ENCODE results near the gene RPN2. TPM values are rescaled to one million over a fixed set of nuclear protein-coding genes. Genes with fewer than 3 reads are reported as not detected.
A peak's percentile ranks its signal among the peaks of the same experiment; 100 is the strongest.

Gene RPN2
- total and polyA plus RNA-seq, 2 of the 13 experiments (the other 11 are each of a cell fraction or from before 2014, with no cell fraction given), result 587 to 1,818 TPM

- TF ChIP-seq STAG1 (CRISPR knock-in tag; IDR thresholded peaks at IDR 0.05) (no peak), NR3C1 (CRISPR knock-in tag; IDR thresholded peaks at IDR 0.05) (no peak), POGZ (CRISPR knock-in tag; IDR thresholded peaks at IDR 0.05) (no peak), RERE (CRISPR knock-in tag; IDR thresholded peaks at IDR 0.05; ENCODE audit: low read depth) (no peak), RNF2 (conservative IDR thresholded peaks at IDR 0.05; ENCODE audit: low read depth) (peak; percentile 80; the same call in 1 of the 2 replicates), SKI (IDR thresholded peaks at IDR 0.05; ENCODE audit: partially characterized antibody) (no peak), ZNF784 (CRISPR knock-in tag; IDR thresholded peaks at IDR 0.05; ENCODE audit: borderline replicate concordance) (no peak), ZNF773 (CRISPR knock-in tag; IDR thresholded peaks at IDR 0.05; ENCODE audit: borderline replicate concordance) (no peak), TEAD3 (CRISPR knock-in tag; optimal IDR thresholded peaks at IDR 0.05; ENCODE audit: borderline replicate concordance) (peak; percentile 87), HOXA9 (CRISPR knock-in tag; IDR thresholded peaks at IDR 0.05; ENCODE audit: borderline replicate concordance) (peak; percentile 67; the same call in 1 of the 2 replicates), ZFP41 (CRISPR knock-in tag; IDR thresholded peaks at IDR 0.05; ENCODE audit: borderline replicate concordance) (no peak), YEATS2 (CRISPR knock-in tag; IDR thresholded peaks at IDR 0.05; ENCODE audit: borderline replicate concordance) (peak; percentile 57; the same call in 1 of the 2 replicates), TEAD2 (CRISPR knock-in tag; IDR thresholded peaks at IDR 0.05) (no peak), PBX2 (CRISPR knock-in tag; IDR thresholded peaks at IDR 0.05) (no peak)
- TF ChIP-seq, protein P1, sequence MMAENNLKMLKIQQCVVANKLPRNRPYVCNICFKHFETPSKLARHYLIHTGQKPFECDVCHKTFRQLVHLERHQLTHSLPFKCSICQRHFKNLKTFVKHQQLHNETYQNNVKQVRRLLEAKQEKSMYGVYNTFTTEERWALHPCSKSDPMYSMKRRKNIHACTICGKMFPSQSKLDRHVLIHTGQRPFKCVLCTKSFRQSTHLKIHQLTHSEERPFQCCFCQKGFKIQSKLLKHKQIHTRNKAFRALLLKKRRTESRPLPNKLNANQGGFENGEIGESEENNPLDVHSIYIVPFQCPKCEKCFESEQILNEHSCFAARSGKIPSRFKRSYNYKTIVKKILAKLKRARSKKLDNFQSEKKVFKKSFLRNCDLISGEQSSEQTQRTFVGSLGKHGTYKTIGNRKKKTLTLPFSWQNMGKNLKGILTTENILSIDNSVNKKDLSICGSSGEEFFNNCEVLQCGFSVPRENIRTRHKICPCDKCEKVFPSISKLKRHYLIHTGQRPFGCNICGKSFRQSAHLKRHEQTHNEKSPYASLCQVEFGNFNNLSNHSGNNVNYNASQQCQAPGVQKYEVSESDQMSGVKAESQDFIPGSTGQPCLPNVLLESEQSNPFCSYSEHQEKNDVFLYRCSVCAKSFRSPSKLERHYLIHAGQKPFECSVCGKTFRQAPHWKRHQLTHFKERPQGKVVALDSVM (CRISPR knock-in tag; IDR thresholded peaks at IDR 0.05), result peak; percentile 76
- TF ChIP-seq, protein P2, sequence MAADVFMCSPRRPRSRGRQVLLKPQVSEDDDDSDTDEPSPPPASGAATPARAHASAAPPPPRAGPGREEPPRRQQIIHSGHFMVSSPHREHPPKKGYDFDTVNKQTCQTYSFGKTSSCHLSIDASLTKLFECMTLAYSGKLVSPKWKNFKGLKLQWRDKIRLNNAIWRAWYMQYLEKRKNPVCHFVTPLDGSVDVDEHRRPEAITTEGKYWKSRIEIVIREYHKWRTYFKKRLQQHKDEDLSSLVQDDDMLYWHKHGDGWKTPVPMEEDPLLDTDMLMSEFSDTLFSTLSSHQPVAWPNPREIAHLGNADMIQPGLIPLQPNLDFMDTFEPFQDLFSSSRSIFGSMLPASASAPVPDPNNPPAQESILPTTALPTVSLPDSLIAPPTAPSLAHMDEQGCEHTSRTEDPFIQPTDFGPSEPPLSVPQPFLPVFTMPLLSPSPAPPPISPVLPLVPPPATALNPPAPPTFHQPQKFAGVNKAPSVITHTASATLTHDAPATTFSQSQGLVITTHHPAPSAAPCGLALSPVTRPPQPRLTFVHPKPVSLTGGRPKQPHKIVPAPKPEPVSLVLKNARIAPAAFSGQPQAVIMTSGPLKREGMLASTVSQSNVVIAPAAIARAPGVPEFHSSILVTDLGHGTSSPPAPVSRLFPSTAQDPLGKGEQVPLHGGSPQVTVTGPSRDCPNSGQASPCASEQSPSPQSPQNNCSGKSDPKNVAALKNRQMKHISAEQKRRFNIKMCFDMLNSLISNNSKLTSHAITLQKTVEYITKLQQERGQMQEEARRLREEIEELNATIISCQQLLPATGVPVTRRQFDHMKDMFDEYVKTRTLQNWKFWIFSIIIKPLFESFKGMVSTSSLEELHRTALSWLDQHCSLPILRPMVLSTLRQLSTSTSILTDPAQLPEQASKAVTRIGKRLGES (CRISPR knock-in tag; IDR thresholded peaks at IDR 0.05; ENCODE audit: borderline replicate concordance), result peak; percentile 92; the same call in 1 of the 2 replicates
These were observed 106.7 kb downstream of the RPN2 start (continued) for GRCh38 chr20:37285664-37286374.

All from HepG2 (cell line).